MG63 (cell line): ENCODE results near the gene SCYGR8. TPM values are rescaled to one million over a fixed set of nuclear protein-coding genes. Genes with fewer than 3 reads are reported as not detected.
"Not testable (repeated sequence)": the region's sequence is repeated elsewhere in the genome, so short reads cannot be mapped to it uniquely, and the experiment has no call there.

ENCODE experiments used
- DNase-seq: peaks from one replicate; pipeline ENCODE4 v3.0.0-alpha.2; 2020
- H3K27me3 ChIP-seq: fragments of 250-450 bp; sonication (Bioruptor Pico); 2 replicates; pipeline ENCODE4 v1.5.1; 2020; ENCODE audit warnings: mild to moderate bottlenecking, moderate library complexity
- H3K36me3 ChIP-seq: fragments of 250-450 bp; sonication (Bioruptor Pico); 2 replicates; pipeline ENCODE4 v1.5.1; 2020; ENCODE audit warnings: mild to moderate bottlenecking, moderate library complexity
- H3K4me3 ChIP-seq: fragments of 250-450 bp; sonication (Bioruptor Pico); 2 replicates; pipeline ENCODE4 v1.5.1; 2020; ENCODE audit warnings: mild to moderate bottlenecking, moderate library complexity
- H3K9me3 ChIP-seq: fragments of 250-450 bp; sonication (Bioruptor Pico); 2 replicates; pipeline ENCODE4 v1.5.1; 2020; ENCODE audit warnings: mild to moderate bottlenecking, moderate library complexity
- total RNA-seq: library from RNA; depleted of rRNA; stranded (reverse); fragments of >200 nt; shearing (Covaris generic); gene quantifications from 2 replicates; pipeline ENCODE4 v1.2.3, GENCODE V29; 2014; ENCODE audit warnings: low replicate concordance; rRNA removed

SCYGR8 gene, protein sequence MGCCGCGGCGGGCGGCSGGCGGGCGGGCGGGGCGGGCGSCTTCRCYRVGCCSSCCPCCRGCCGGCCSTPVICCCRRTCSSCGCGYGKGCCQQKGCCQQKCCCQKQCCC
- not detected in 2 replicates for total RNA-seq

DNA sequence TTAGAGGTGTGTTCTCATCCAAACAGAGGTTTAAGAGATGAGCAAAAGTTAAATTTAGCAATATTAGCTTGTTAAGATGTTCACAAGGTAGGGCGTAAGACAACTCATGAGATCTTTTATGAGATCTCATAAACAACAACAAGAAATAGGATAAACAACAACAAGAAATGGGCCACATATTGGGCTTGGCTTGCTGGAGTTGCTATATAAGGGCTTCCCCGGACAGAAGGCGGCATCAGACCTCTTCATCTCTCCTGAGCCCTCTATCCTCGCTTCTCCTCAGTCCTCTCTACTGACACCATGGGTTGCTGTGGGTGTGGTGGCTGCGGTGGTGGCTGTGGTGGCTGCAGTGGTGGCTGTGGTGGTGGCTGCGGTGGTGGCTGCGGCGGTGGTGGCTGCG lies at the start of gene SCYGR8:
Gene SCYGR8 (plus strand): TSS at position 301 of the 400 bp plus-strand sequence. CDS start 0 bp downstream, at position 301.
- DNase-seq: no peak
- Histone ChIP-seq H3K36me3 (no peaks in the 10 kb centered on the region), H3K4me3 (no peak within 1 kb of the TSS), H3K27me3 (no peaks in the 10 kb centered on the region), H3K9me3 (no peaks in the 10 kb centered on the region)

DNA sequence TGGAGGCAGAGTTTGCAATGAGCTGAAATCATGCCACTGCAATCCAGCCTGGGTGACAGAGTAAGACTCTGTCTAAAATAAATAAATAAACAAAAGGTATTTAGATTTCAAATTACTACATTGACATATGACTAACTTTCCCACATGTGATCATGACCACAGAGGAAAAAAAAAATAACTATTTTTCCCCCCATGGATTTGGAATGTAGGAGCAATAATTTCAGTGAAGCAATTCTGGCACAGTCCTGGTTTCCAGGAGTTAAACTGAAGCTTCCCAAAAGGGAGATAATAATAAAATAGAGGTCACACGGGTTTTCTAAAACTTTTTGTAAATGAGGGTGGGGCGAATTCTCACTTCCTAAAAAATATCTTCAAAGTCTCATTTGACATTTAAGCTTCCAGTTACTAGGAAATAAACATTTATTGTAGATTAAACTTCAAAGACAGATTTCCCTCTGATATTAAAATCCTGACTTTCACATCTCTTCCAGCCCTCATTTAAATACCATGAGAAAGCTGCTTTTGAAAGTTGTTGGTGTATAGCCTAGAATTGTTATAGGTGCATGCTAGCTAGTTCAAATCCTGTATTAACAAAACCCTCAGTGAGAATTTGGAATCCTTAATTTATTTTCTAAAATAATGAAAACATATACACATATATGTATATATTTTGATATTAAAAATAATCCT lies 48.6 kb upstream of the SCYGR8 start:
- no peak for DNase-seq
- H3K36me3 ChIP-seq: no peaks in the 10 kb centered on the region
- no peaks in the 10 kb centered on the region for H3K27me3 ChIP-seq
- H3K4me3 ChIP-seq: no peak overlapping the region
- H3K9me3 ChIP-seq: 0 out of 2 replicates have a peak, but pooled peaks cover 2% of the 10 kb centered on the region

DNA sequence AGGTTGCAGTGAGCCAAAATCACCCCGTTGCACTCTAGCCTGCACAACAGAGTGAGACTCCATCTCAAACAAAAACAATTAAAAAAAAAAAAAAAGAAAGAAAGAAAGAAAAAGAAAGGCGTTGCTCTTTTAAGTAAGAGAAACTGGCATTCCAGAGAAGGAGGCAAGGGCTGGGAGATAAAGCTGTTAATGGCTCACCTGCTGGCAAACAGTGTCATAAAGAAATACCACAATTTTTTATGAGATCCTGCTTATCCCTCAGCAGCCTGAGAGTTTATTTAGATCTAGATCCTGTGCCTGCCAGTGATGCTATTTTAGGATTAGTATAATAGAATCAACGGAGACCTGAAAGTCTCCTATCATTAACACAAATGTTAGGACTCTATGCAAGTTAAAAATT lies 44.1 kb upstream of the SCYGR8 start:
- DNase-seq: no peak
- Histone ChIP-seq H3K9me3 (no peaks in the 10 kb centered on the region), H3K36me3 (no peaks in the 10 kb centered on the region), H3K4me3 (no peak overlapping the region), H3K27me3 (no peaks in the 10 kb centered on the region)

DNA sequence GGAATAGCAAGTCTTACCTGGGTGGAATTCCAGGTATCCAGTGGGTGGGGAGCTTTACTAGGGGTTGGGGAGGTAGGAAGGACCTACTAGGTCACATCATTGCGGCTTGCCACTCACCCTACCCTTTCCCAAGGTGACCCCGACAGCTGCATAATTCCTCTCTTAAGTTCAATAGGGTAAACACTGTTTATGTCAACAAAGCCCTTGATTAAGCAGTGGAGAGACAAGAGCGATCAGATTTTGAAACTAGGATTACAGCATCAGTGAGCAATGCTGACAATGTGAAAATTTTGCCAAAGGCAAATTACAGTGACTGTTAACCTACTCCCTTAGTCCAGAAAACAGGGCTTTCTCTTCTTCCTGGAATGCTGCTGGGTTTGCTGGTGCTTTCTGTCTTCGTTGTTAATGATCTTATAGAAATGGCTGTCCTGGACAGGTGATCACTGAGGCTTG lies 42.4 kb upstream of the SCYGR8 start:
- DNase-seq: peak; percentile 47
- H3K36me3 ChIP-seq: no peaks in the 10 kb centered on the region
- no peak overlapping the region for H3K4me3 ChIP-seq
- H3K9me3 ChIP-seq: no peaks in the 10 kb centered on the region
- H3K27me3 ChIP-seq: no peaks in the 10 kb centered on the region

DNA sequence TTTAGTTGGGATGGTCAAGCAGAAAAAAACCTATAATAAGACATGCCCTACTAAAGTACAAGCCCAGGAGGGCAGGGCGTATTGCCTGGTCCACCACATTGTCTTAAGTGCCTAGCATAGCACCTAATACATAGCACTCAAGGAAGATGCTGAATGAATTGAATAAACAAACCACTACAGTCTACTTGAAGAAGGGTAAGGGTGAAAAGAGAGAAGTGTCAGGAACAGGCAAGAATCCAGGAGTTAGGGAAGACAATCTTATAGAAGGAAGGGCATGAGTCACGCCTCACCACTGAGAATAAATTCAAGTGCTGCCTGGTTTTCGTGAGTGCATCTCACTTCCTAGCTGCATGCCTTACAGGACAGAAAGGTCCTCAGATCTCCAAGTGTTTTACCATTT lies 41.7 kb upstream of the SCYGR8 start:
- H3K4me3 ChIP-seq: no peak overlapping the region

DNA sequence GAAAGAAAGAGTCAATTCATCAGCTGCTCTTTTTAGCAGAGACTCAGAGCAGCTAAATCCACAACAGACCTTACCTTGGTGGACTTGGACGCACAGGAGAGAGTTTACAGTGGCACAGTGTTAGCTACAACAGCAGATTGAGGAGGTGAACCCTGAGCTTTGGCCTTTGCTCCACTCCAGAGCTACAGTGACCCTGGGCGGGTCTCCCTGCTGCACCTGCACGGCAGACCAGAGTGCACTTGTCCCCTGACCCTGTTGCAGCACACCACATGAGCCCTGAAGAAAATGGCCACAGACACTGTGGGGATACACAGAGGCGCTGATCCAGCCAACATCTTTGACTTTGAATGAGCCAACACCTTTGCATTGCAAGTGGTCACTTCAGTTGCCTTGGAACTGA lies 38.8 kb upstream of the SCYGR8 start:
- Histone ChIP-seq H3K9me3 (no peaks in the 10 kb centered on the region), H3K4me3 (no peak overlapping the region), H3K36me3 (no peaks in the 10 kb centered on the region), H3K27me3 (no peaks in the 10 kb centered on the region)
- no peak for DNase-seq

More for the DNA sequence above, 41.7 kb upstream of the SCYGR8 start:
- DNase-seq: peak; percentile 57
- H3K9me3 ChIP-seq: no peaks in the 10 kb centered on the region
- H3K36me3 ChIP-seq: no peaks in the 10 kb centered on the region
- no peaks in the 10 kb centered on the region for H3K27me3 ChIP-seq

DNA sequence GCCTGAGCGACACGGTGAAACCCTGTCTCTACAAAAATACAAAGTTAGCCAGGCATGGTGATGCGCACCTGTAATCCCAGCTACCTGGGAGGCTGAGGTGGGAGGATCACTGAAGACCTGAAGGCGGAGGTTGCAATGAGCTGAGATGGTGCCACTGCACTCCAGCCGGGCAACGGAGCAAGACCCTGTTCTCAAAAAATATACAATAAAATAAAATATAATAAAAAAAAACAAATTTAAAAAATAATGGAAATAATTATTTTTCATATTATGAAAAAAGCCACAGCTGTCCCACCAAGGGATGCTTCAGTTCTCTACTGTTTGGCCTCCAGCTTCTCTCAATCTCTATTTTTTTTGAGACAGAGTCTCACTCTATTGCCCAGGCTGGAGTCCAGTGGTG lies 38.3 kb upstream of the SCYGR8 start:
- Histone ChIP-seq H3K36me3 (no peaks in the 10 kb centered on the region), H3K4me3 (no peak overlapping the region), H3K27me3 (no peaks in the 10 kb centered on the region), H3K9me3 (no peaks in the 10 kb centered on the region)
- DNase-seq: no peak

DNA sequence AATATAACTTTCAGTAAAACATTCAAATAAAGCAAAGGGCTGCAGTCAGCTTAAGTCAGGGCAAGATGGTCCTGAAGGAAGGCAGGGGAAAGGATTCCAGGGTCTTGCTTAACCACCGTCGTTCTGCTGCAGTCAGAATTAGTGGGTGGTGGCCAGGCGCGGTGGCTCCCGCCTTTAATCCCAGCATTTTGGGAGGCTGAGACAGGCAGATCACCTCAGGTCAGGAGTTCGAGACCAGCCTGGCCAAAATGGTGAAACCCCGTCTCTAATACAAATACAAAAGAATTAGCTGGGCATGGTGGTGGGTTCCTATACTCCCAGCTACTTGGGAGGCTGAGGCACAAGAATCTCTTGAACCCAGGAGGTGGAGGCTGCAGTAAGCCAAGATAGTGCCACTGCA lies 34.7 kb upstream of the SCYGR8 start:
- H3K27me3 ChIP-seq: no peaks in the 10 kb centered on the region
- no peaks in the 10 kb centered on the region for H3K9me3 ChIP-seq
- DNase-seq: no peak
- H3K36me3 ChIP-seq: no peaks in the 10 kb centered on the region
- no peak overlapping the region for H3K4me3 ChIP-seq

DNA sequence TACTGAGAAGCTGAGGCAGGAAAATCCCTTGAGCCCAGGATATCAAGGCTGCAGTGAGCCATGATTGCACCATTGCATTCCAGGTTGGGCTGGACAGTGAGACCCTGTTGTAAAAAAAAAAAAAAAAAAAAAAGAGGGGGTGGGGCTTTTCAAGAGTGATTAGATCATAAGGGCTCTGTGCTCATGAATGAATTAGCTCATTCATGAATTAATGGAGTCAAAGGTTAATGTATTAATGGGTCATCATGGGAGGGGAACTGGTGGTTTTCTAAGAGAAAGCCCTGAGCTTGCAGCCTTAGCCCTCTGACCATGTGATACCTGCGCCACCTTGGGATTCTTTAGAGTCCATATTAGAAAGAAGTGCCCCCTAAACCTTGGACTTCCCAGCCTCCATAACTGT lies 32.4 kb upstream of the SCYGR8 start:
- Histone ChIP-seq H3K9me3 (no peaks in the 10 kb centered on the region), H3K36me3 (no peaks in the 10 kb centered on the region), H3K27me3 (no peaks in the 10 kb centered on the region), H3K4me3 (no peak overlapping the region)
- DNase-seq: no peak

DNA sequence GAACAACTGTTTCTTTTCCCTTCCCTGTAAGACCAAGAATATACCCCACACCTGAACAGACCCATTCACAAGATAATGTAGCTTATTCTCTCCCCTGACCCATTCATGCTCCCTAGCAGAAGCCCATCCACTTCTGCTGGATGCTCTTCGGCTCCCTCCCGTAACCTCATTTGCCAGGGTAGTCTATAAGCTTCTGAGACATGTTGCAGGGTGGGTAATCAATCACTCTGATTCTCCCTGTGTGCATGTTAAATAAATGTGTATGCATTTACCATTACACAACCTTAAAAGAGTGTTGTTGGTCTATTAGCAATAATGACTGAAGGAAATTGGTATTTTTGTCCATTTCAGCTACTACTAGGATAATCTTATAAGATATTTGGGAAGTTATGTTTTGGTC lies 29.2 kb upstream of the SCYGR8 start:
- Histone ChIP-seq H3K36me3 (no peaks in the 10 kb centered on the region), H3K4me3 (no peak overlapping the region), H3K27me3 (no peaks in the 10 kb centered on the region), H3K9me3 (no peaks in the 10 kb centered on the region)
- no peak for DNase-seq

DNA sequence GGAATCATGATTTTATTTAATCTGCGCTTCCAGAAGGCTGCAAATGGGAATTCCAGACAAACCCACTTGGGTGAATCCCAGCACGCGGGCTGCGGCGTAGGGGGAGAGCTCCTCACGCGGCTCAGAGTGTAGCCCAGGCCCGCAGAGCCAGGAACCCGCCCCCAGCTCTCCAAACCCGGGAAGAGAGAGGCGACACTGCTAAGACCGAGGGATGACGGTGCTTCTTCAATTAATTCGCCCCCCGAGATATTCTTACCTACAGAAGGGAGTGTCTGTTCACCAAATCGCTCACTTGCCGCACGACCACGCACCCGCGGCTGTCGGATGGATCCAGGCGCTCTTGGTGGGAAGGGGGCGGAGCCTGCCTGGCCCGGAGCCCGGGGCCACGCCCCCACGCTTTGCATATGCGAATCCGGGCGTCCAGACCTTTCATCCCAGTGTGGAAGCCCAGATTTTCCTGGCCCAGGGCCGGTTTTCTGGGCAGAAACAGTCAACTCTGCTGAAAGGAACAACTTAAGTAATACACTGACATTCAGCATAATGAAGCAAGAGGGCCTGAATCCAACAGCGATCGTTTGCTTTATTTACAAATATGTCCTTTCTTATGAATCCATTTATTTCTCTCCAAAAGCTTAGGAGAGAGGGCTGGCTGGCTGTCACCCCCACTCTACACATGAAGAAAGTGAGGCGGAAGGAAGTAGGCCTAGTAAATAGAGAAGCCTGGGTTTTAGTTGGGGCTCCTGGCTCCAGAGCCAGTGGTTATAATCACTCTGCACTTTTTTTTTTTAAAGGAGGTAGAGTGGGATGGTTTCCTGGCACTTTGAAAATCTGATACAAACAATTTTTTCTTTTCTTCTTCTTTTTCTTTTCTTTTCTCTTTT lies 27.8 kb upstream of the SCYGR8 start, which contains the start of gene SLC19A3:
Gene SLC19A3 (minus strand): TSS at position 342 of the 881 bp plus-strand sequence. CDS start 15,710 bp downstream, outside the sequence.
- peak; percentile 92 for DNase-seq
- H3K4me3 ChIP-seq: peak within 1 kb of the TSS; percentile 43
- no peaks in the 10 kb centered on the region for H3K9me3 ChIP-seq
- no peaks in the 10 kb centered on the region for H3K36me3 ChIP-seq
- no peaks in the 10 kb centered on the region for H3K27me3 ChIP-seq

DNA sequence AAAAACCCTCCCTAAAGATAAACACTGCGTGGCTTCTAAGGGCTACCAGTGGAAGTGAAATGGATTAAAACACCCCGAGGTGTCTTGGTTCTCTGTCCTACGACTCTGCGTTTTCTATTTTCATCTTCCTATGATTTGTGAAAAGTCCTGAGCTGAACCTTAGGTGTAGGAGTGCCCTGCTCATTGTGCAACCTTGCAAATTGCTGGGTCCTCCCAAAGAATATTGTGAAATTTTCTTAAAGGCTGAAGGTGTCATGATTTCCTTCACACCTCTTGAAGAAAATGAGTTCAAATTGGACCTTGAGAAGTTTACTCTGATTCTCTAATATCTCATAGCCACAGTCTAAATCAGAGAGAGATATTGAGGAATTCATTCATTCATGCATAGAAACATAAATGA lies 26.1 kb upstream of the SCYGR8 start:
- H3K27me3 ChIP-seq: no peaks in the 10 kb centered on the region; the same call in 1 of the 2 replicates
- H3K9me3 ChIP-seq: no peaks in the 10 kb centered on the region
- H3K36me3 ChIP-seq: no peaks in the 10 kb centered on the region
- H3K4me3 ChIP-seq: no peak overlapping the region
- no peak for DNase-seq

DNA sequence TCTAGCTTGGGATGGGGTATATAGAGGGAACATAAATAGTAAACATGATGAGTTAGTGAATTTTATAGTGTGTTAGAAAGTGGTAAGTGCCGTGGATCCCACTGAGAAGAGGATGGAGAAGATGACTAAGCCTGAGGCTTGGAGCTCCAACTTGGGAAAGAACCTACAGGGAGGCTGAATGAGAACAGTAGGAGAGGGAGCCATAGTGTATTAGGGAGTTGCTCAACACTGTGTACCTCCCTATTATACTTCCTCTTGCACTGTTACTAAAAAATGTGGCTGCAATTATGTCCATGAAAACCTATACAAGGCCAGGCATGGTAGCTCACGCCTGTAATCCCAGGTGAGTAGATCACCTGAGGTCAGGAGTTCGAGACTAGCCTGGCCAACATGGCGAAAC lies 25.0 kb upstream of the SCYGR8 start:
- Histone ChIP-seq H3K36me3 (no peaks in the 10 kb centered on the region), H3K27me3 (no peaks in the 10 kb centered on the region; the same call in 1 of the 2 replicates), H3K9me3 (no peaks in the 10 kb centered on the region), H3K4me3 (no peak overlapping the region)
- DNase-seq: no peak

DNA sequence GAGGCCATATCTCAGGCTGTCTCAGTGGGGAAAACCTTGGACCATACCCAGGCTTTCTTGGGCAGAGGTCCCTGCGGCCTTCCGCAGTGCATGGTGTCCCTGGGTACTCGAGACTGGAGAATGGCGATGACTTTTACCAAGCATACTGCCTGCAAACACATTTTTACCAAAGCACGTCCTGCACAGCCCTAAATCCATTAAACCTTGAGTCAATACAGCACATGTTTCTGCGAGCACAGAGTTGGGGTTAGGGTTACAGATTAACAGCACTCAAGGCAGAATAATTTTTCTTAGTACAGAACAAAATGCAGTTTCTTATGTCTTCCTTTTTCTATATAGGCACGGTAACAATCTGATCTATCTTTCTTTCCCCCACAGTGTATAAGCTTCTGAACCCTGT lies 22.9 kb upstream of the SCYGR8 start:
- H3K27me3 ChIP-seq, DNase-seq, H3K36me3 ChIP-seq, H3K4me3 ChIP-seq, H3K9me3 ChIP-seq: not testable (repeated sequence)

DNA sequence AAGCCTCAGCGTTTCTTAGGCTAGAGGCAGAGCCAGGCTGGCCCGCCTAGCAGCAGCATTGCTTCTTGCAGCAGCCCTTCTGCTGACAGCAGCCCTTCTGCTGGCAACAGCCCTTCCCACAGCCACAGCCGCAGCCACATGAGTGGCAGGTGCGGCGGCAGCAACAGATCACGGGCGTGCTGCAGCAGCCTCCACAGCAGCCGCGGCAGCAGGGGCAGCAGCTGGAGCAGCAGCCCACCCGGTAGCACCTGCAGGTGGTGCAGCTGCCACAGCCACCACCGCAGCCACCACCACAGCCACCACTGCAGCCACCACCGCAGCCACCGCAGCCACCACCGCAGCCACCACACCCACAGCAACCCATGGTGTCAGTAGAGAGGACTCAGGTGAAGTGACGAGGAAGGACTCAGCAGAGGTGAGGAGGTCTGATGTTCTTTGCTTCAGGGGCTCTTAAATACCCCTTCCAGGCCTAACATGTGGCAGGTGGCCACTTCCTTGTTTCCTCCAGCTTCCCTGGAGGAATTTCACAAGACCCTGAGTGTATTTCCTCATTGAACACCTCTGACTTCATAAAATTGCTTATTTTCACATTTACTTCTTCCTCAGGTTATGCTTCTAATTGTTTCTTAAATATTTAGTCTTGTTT lies 21.2 kb upstream of the SCYGR8 start, which contains the start of gene SCYGR6:
Gene SCYGR6 (minus strand): TSS at position 364 of the 646 bp plus-strand sequence. CDS start 0 bp downstream, at position 364.
- no peak for DNase-seq
- Histone ChIP-seq H3K4me3 (no peak within 1 kb of the TSS), H3K9me3 (no peaks in the 10 kb centered on the region), H3K27me3 (no peaks in the 10 kb centered on the region; the same call in 1 of the 2 replicates), H3K36me3 (no peaks in the 10 kb centered on the region)

DNA sequence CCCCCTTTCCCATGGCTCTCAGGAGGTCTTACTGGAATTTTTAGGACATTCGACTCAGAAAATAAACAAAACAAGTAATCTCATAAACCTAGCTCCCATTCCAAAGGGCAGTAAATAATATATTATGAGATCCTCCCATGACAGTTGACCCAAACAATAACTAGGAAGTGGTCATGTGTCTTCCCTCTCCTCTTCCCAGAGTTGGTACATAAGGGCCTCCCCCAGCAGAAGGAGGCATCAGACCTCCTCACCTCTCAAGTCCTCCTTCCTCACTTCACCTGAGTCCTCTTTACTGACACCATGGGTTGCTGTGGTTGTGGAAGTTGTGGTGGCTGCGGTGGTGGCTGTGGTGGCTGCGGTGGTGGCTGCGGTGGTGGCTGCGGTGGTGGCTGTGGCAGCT lies 17.7 kb upstream of the SCYGR8 start, which contains the start of gene SCYGR7:
Gene SCYGR7 (plus strand): TSS at position 301 of the 400 bp plus-strand sequence. CDS start 0 bp downstream, at position 301.
- Histone ChIP-seq H3K27me3 (peaks cover 3% of the 10 kb centered on the region; the same call in 1 of the 2 replicates), H3K4me3 (no peak within 1 kb of the TSS), H3K9me3 (no peaks in the 10 kb centered on the region), H3K36me3 (no peaks in the 10 kb centered on the region)
- DNase-seq: no peak
